Neural cell (in vitro differentiated cells): ENCODE measurements around the gene GJD2. TPM values are rescaled to one million over a fixed set of nuclear protein-coding genes. Genes with fewer than 3 reads are reported as not detected.

Experiments
- H2AFZ ChIP-seq: fragments of 200-600, 300-800 bp; sonication (generic), shearing (Covaris generic); 2 replicates; pipeline ENCODE4 v1.6.0; 2014; ENCODE audit warnings: low read depth, mild to moderate bottlenecking, antibody characterized with exemption, low read length, moderate library complexity
- H3F3A ChIP-seq: fragments of 200-600 bp; shearing (Covaris generic); 2 replicates; pipeline ENCODE4 v1.6.1; 2016; ENCODE audit warnings: mild to moderate bottlenecking, moderate library complexity, mixed read lengths, antibody characterized with exemption, low read length; ENCODE audit not compliant: insufficient read depth, poor library complexity, severe bottlenecking
- H3K27ac ChIP-seq: fragments of 200-600, 300-800 bp; sonication (generic), shearing (Covaris generic); 2 replicates; pipeline ENCODE4 v1.5.1; 2014; ENCODE audit warnings: mild to moderate bottlenecking, low read length, moderate library complexity
- H3K27me3 ChIP-seq: fragments of 300-800, 200-600 bp; sonication (generic), shearing (Covaris generic); 2 replicates; pipeline ENCODE4 v1.6.0; 2014; ENCODE audit warnings: mild to moderate bottlenecking, low read depth, low read length, moderate library complexity; ENCODE audit not compliant: insufficient read depth
- H3K36me3 ChIP-seq: fragments of 300-800, 200-600 bp; sonication (generic), shearing (Covaris generic); 2 replicates; pipeline ENCODE4 v1.5.1; 2014; ENCODE audit warnings: mild to moderate bottlenecking, antibody characterized with exemption, low read length, moderate library complexity; ENCODE audit not compliant: insufficient read depth
- H3K4me2 ChIP-seq: fragments of 300-800, 200-600 bp; sonication (generic), shearing (Covaris generic); 2 replicates; pipeline ENCODE4 v1.6.0; 2014; ENCODE audit warnings: mild to moderate bottlenecking, low read length
- H3K4me3 ChIP-seq: fragments of 300-800, 200-600 bp; sonication (generic), shearing (Covaris generic); 2 replicates; pipeline ENCODE4 v1.5.1; 2014; ENCODE audit warnings: mild to moderate bottlenecking, low read length, moderate library complexity
- H3K79me2 ChIP-seq: fragments of 200-600 bp; shearing (Covaris generic); replicated peaks from 2 replicates; pipeline ENCODE4 v1.6.0; 2014; ENCODE audit warnings: mild to moderate bottlenecking, low read length, moderate library complexity; ENCODE audit not compliant: insufficient read depth
- H3K9ac ChIP-seq: fragments of 300-800, 200-600 bp; sonication (generic), shearing (Covaris generic); 2 replicates; pipeline ENCODE4 v1.6.1; 2016; ENCODE audit warnings: mild to moderate bottlenecking, low read length, mixed read lengths
- H3K9me2 ChIP-seq: fragments of 200-600 bp; shearing (Covaris generic); 2 replicates; pipeline ENCODE4 v1.6.1; 2016; ENCODE audit warnings: mild to moderate bottlenecking, low read length, mixed read lengths; ENCODE audit not compliant: insufficient read depth
- H3K9me3 ChIP-seq: fragments of 200-600, 300-800 bp; sonication (generic), shearing (Covaris generic); 2 replicates; pipeline ENCODE4 v1.6.1; 2016; ENCODE audit warnings: mild to moderate bottlenecking, mixed run types, low read length, moderate library complexity, mixed read lengths
- H4K20me1 ChIP-seq: fragments of 200-600 bp; shearing (Covaris generic); 2 replicates; pipeline ENCODE4 v1.6.1; 2016; ENCODE audit warnings: mild to moderate bottlenecking, mixed run types; ENCODE audit not compliant: insufficient read depth
- EP300 ChIP-seq: fragments of 450-650 bp; conservative IDR thresholded peaks from 2 replicates; pipeline ENCODE4 v1.6.1; 2014; ENCODE audit warnings: antibody characterized with exemption, mild to moderate bottlenecking, moderate library complexity; ENCODE audit not compliant: poor library complexity, severe bottlenecking
- EZH2 ChIP-seq: fragments of 200-600, 300-800 bp; shearing (Covaris generic), sonication (generic); IDR thresholded peaks from 2 replicates; pipeline ENCODE4 v1.6.1; 2014; ENCODE audit warnings: antibody characterized with exemption, low read length, borderline replicate concordance, mild to moderate bottlenecking; ENCODE audit not compliant: insufficient read depth, poor library complexity, severe bottlenecking
- MXI1 ChIP-seq: fragments of 450-650 bp; conservative IDR thresholded peaks from 2 replicates; pipeline ENCODE4 v1.6.1; 2014; ENCODE audit warnings: antibody characterized with exemption, mild to moderate bottlenecking; ENCODE audit not compliant: poor library complexity, severe bottlenecking
- POLR2AphosphoS5 ChIP-seq: IDR thresholded peaks from 2 replicates; pipeline ENCODE4 v1.6.1; 2012
- RAD21 ChIP-seq: fragments of 450-650 bp; conservative IDR thresholded peaks from 2 replicates; pipeline ENCODE4 v1.6.1; 2014; ENCODE audit warnings: antibody characterized with exemption, mild to moderate bottlenecking, moderate library complexity
- SMC3 ChIP-seq: fragments of 450-650 bp; conservative IDR thresholded peaks from 2 replicates; pipeline ENCODE4 v1.6.1; 2014; ENCODE audit warnings: antibody characterized with exemption, mild to moderate bottlenecking, moderate library complexity; ENCODE audit not compliant: poor library complexity
- TAF1 ChIP-seq: IDR thresholded peaks from 2 replicates; pipeline ENCODE4 v1.6.1; 2012; ENCODE audit warnings: low read depth
- polyA minus RNA-seq: library from RNA; depleted of rRNA, polyadenylated mRNA; stranded (reverse); fragments of >200 nt; gene quantifications from 2 replicates; pipeline ENCODE4 v1.2.3, GENCODE V29; 2014
- polyA plus RNA-seq: library from polyadenylated mRNA; depleted of rRNA; stranded (reverse); fragments of >200 nt; gene quantifications from 2 replicates; pipeline ENCODE4 v1.2.3, GENCODE V29; 2014
- TF ChIP-seq, protein P1 (sequence below): fragments of 450-650 bp; IDR thresholded peaks from 2 replicates; pipeline ENCODE4 v1.5.1; 2014; ENCODE audit warnings: antibody characterized with exemption, mild to moderate bottlenecking, moderate library complexity; ENCODE audit not compliant: poor library complexity, severe bottlenecking
- TF ChIP-seq, protein P2 (sequence below): IDR thresholded peaks from 2 replicates; pipeline ENCODE4 v1.6.1; 2012; ENCODE audit warnings: borderline replicate concordance

GJD2 gene
- polyA plus RNA-seq (3.2 and 4.6 TPM in 2 replicates), polyA minus RNA-seq (11.3 and 11.9 TPM in 2 replicates)

- no peaks in the 10 kb centered on the region for H4K20me1 ChIP-seq
- H3K9me2 ChIP-seq, result no peaks in the 10 kb centered on the region
- peak within 1 kb of the TSS; percentile 73 for H3K9ac ChIP-seq
- no peaks in the 10 kb centered on the region for H3F3A ChIP-seq
- H3K4me3 ChIP-seq, result peak within 1 kb of the TSS; percentile 84
- peaks cover 51% of the 10 kb centered on the region for H3K27me3 ChIP-seq
- H3K27ac ChIP-seq, result no peak within 1 kb of the TSS
- H2AFZ ChIP-seq, result peak within 1 kb of the TSS; percentile 67
- H3K36me3 ChIP-seq, result no peaks in the 10 kb centered on the region
- peak within 1 kb of the TSS; percentile 43 for H3K4me2 ChIP-seq
- no peaks in the 10 kb centered on the region for H3K79me2 ChIP-seq
- TF ChIP-seq MXI1 (peak; percentile 51), POLR2AphosphoS5 (peak; percentile 56), EP300 (peak; percentile 27), SMC3 (no peak), RAD21 (no peak), EZH2 (no peak), TAF1 (peak; percentile 33)
- TF ChIP-seq, protein P1, sequence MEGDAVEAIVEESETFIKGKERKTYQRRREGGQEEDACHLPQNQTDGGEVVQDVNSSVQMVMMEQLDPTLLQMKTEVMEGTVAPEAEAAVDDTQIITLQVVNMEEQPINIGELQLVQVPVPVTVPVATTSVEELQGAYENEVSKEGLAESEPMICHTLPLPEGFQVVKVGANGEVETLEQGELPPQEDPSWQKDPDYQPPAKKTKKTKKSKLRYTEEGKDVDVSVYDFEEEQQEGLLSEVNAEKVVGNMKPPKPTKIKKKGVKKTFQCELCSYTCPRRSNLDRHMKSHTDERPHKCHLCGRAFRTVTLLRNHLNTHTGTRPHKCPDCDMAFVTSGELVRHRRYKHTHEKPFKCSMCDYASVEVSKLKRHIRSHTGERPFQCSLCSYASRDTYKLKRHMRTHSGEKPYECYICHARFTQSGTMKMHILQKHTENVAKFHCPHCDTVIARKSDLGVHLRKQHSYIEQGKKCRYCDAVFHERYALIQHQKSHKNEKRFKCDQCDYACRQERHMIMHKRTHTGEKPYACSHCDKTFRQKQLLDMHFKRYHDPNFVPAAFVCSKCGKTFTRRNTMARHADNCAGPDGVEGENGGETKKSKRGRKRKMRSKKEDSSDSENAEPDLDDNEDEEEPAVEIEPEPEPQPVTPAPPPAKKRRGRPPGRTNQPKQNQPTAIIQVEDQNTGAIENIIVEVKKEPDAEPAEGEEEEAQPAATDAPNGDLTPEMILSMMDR, result peak; percentile 50
- TF ChIP-seq, protein P2, sequence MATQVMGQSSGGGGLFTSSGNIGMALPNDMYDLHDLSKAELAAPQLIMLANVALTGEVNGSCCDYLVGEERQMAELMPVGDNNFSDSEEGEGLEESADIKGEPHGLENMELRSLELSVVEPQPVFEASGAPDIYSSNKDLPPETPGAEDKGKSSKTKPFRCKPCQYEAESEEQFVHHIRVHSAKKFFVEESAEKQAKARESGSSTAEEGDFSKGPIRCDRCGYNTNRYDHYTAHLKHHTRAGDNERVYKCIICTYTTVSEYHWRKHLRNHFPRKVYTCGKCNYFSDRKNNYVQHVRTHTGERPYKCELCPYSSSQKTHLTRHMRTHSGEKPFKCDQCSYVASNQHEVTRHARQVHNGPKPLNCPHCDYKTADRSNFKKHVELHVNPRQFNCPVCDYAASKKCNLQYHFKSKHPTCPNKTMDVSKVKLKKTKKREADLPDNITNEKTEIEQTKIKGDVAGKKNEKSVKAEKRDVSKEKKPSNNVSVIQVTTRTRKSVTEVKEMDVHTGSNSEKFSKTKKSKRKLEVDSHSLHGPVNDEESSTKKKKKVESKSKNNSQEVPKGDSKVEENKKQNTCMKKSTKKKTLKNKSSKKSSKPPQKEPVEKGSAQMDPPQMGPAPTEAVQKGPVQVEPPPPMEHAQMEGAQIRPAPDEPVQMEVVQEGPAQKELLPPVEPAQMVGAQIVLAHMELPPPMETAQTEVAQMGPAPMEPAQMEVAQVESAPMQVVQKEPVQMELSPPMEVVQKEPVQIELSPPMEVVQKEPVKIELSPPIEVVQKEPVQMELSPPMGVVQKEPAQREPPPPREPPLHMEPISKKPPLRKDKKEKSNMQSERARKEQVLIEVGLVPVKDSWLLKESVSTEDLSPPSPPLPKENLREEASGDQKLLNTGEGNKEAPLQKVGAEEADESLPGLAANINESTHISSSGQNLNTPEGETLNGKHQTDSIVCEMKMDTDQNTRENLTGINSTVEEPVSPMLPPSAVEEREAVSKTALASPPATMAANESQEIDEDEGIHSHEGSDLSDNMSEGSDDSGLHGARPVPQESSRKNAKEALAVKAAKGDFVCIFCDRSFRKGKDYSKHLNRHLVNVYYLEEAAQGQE, result peak; percentile 44
- no peaks in the 10 kb centered on the region for H3K9me3 ChIP-seq
Observed at GRCh38 chr15:34754674-34755418, at the start of gene GJD2. TSS of gene GJD2 (minus strand) at chr15:34754998. CDS start at chr15:34754488, 510 bp downstream.

- no peaks in the 10 kb centered on the region for H3K79me2 ChIP-seq
- no peaks in the 10 kb centered on the region for H3K9me3 ChIP-seq
- H3K9ac ChIP-seq, result no peak overlapping the region
- TF ChIP-seq SMC3 (no peak), MXI1 (no peak), TAF1 (no peak), RAD21 (no peak), EP300 (no peak), POLR2AphosphoS5 (no peak), EZH2 (no peak)
- TF ChIP-seq, protein P1, result no peak
- TF ChIP-seq, protein P2, result no peak
- no peak overlapping the region for H2AFZ ChIP-seq
- no peaks in the 10 kb centered on the region for H4K20me1 ChIP-seq
- no peak overlapping the region for H3K4me3 ChIP-seq
- H3K36me3 ChIP-seq, result no peaks in the 10 kb centered on the region
- H3K27ac ChIP-seq, result no peak overlapping the region
- no peaks in the 10 kb centered on the region for H3K9me2 ChIP-seq
- no peaks in the 10 kb centered on the region for H3K27me3 ChIP-seq
- H3K4me2 ChIP-seq, result no peak overlapping the region
- H3F3A ChIP-seq, result no peaks in the 10 kb centered on the region
Observed at GRCh38 chr15:34804113-34804512, 49.3 kb upstream of the GJD2 start.
